Skeletal muscle tissue (tissue), 4 donors: ENCODE measurements around the gene SPOP. TPM values are rescaled to one million over a fixed set of nuclear protein-coding genes. Genes with fewer than 3 reads are reported as not detected.
"Not testable (repeated sequence)": the region's sequence is repeated elsewhere in the genome, so short reads cannot be mapped to it uniquely, and the experiment has no call there.

ENCODE experiments used
- H3K27ac ChIP-seq: one replicate; pipeline ENCODE4 v1.7.0; 2013; ENCODE audit warnings: mild to moderate bottlenecking, low read depth, low read length, inconsistent platforms
- H3K27me3 ChIP-seq, 3 donors: one replicate each; pipeline ENCODE4 v1.7.0; 2013; ENCODE audit warnings: low read length in 3 of 3; ENCODE audit not compliant: control insufficient read depth in 3 of 3, insufficient read depth in 3 of 3
- H3K36me3 ChIP-seq, 3 donors: one replicate each; pipeline ENCODE4 v1.7.0; 2013; ENCODE audit warnings: low read length in 3 of 3; ENCODE audit not compliant: control insufficient read depth in 3 of 3, insufficient read depth in 3 of 3
- H3K4me1 ChIP-seq, 3 donors: one replicate each; pipeline ENCODE4 v1.7.0; 2013; ENCODE audit warnings: low read length in 3 of 3, mild to moderate bottlenecking in 3 of 3; ENCODE audit not compliant: control insufficient read depth in 3 of 3, insufficient read depth in 3 of 3
- H3K4me3 ChIP-seq, 3 donors: one replicate each; pipeline ENCODE4 v1.7.0; 2013; ENCODE audit warnings: low read length in 3 of 3
- H3K9ac ChIP-seq, 3 donors: one replicate each; pipeline ENCODE4 v1.7.0; 2013; ENCODE audit warnings: low read length in 3 of 3, mild to moderate bottlenecking in 3 of 3, moderate library complexity in 2 of 3, low read depth in 1 of 3
- H3K9me3 ChIP-seq, 3 donors: one replicate each; pipeline ENCODE4 v1.7.0; 2013; ENCODE audit warnings: low read length in 3 of 3; ENCODE audit not compliant: control insufficient read depth in 3 of 3
- total RNA-seq: library from RNA; depleted of rRNA; stranded (reverse); fragments of >200 nt; gene quantifications from one replicate; pipeline ENCODE4 v1.2.3, GENCODE V29; 2014
- donor health status: Osteomylitis.

Gene SPOP
- total RNA-seq, 1 donor from 2014 or later: 61.6 TPM

GRCh38 chr17:49571764-49572163 lies 106.1 kb downstream of the SPOP start:
- no peak overlapping the region for H3K4me3 ChIP-seq
- peaks cover 0 to 1% (median 0%) of the 10 kb centered on the region in 3 donors for H3K27me3 ChIP-seq
- no peaks in the 10 kb centered on the region for H3K36me3 ChIP-seq
- no peaks in the 10 kb centered on the region for H3K9me3 ChIP-seq
- H3K9ac ChIP-seq: no peak overlapping the region
- H3K27ac ChIP-seq: no peak overlapping the region
- H3K4me1 ChIP-seq: peaks cover 17 to 42% (median 25%) of the 10 kb centered on the region in 3 donors

GRCh38 chr17:49571283-49571682 lies 106.6 kb downstream of the SPOP start:
- H3K36me3 ChIP-seq: no peaks in the 10 kb centered on the region
- no peak overlapping the region for H3K4me3 ChIP-seq
- H3K9me3 ChIP-seq: no peaks in the 10 kb centered on the region
- no peak overlapping the region for H3K9ac ChIP-seq
- no peak overlapping the region for H3K27ac ChIP-seq
- peaks cover 20 to 43% (median 28%) of the 10 kb centered on the region in 3 donors for H3K4me1 ChIP-seq
- peaks cover 0 to 3% (median 0%) of the 10 kb centered on the region in 3 donors for H3K27me3 ChIP-seq

GRCh38 chr17:49570540-49571242 lies 107.2 kb downstream of the SPOP start:
- Histone ChIP-seq H3K36me3 (no peaks in the 10 kb centered on the region), H3K27me3 (peaks cover 0 to 3% (median 0%) of the 10 kb centered on the region in 3 donors), H3K4me1 (peaks cover 20 to 43% (median 30%) of the 10 kb centered on the region in 3 donors), H3K9ac (peak overlapping the region in 1 of 3 donors; percentile 64), H3K4me3 (no peak overlapping the region), H3K9me3 (no peaks in the 10 kb centered on the region), H3K27ac (no peak overlapping the region)

- not testable (repeated sequence) for H3K9me3 ChIP-seq, H3K27me3 ChIP-seq, H3K36me3 ChIP-seq
- peaks cover 20 to 33% (median 33%) of the 10 kb centered on the region in 3 donors for H3K4me1 ChIP-seq
- peak overlapping the region in 1 of 3 donors; percentile 90 for H3K4me3 ChIP-seq
- peak overlapping the region; percentile 86 for H3K27ac ChIP-seq
- peak overlapping the region in 2 of 3 donors; percentile 71 to 86 for H3K9ac ChIP-seq
These were observed 109.2 kb downstream of the SPOP start for GRCh38 chr17:49568695-49569047.

- Histone ChIP-seq H3K9ac (peak overlapping the region; percentile 71 to 86 (median 73)), H3K4me3 (peak overlapping the region; percentile 57 to 90 (median 82)), H3K27me3 (peaks cover 0 to 3% (median 0%) of the 10 kb centered on the region in 3 donors)
These were observed 109.8 kb downstream of the SPOP start for GRCh38 chr17:49567871-49568694.

GRCh38 chr17:49567104-49567521 lies 110.8 kb downstream of the SPOP start:
- H3K4me1 ChIP-seq: peaks cover 20 to 33% (median 33%) of the 10 kb centered on the region in 3 donors
- no peak overlapping the region for H3K4me3 ChIP-seq
- H3K36me3 ChIP-seq: no peaks in the 10 kb centered on the region
- peaks cover 0 to 3% (median 0%) of the 10 kb centered on the region in 3 donors for H3K27me3 ChIP-seq
- H3K27ac ChIP-seq: no peak overlapping the region
- H3K9me3 ChIP-seq: no peaks in the 10 kb centered on the region
- H3K9ac ChIP-seq: peak overlapping the region in 1 of 3 donors; percentile 8

More at GRCh38 chr17:49567871-49568694, 109.8 kb downstream of the SPOP start:
- no peaks in the 10 kb centered on the region for H3K36me3 ChIP-seq
- H3K4me1 ChIP-seq: peaks cover 20 to 33% (median 33%) of the 10 kb centered on the region in 3 donors
- H3K9me3 ChIP-seq: no peaks in the 10 kb centered on the region
- H3K27ac ChIP-seq: peak overlapping the region; percentile 86

- no peak overlapping the region for H3K4me3 ChIP-seq
- H3K9ac ChIP-seq: peak overlapping the region in 1 of 3 donors; percentile 8
- H3K4me1 ChIP-seq: peaks cover 20 to 33% (median 33%) of the 10 kb centered on the region in 3 donors
- H3K27ac ChIP-seq: no peak overlapping the region
- peaks cover 0 to 3% (median 0%) of the 10 kb centered on the region in 3 donors for H3K27me3 ChIP-seq
- no peaks in the 10 kb centered on the region for H3K9me3 ChIP-seq
- no peaks in the 10 kb centered on the region for H3K36me3 ChIP-seq
These were observed 111.2 kb downstream of the SPOP start for GRCh38 chr17:49566668-49567071.

- peak overlapping the region; percentile 46 for H3K27ac ChIP-seq
These were observed 111.9 kb downstream of the SPOP start for GRCh38 chr17:49565948-49566491.

GRCh38 chr17:49564638-49565037 lies 113.3 kb downstream of the SPOP start:
- H3K9me3 ChIP-seq: no peaks in the 10 kb centered on the region
- H3K4me3 ChIP-seq: no peak overlapping the region
- no peak overlapping the region for H3K27ac ChIP-seq
- peaks cover 0 to 3% (median 0%) of the 10 kb centered on the region in 3 donors for H3K27me3 ChIP-seq
- no peaks in the 10 kb centered on the region for H3K36me3 ChIP-seq
- no peak overlapping the region for H3K9ac ChIP-seq
- H3K4me1 ChIP-seq: peaks cover 16 to 30% (median 30%) of the 10 kb centered on the region in 3 donors

More at GRCh38 chr17:49565948-49566491, 111.9 kb downstream of the SPOP start:
- Histone ChIP-seq H3K9ac (peak overlapping the region; percentile 33 to 74 (median 65)), H3K4me3 (peak overlapping the region in 2 of 3 donors; percentile 35 to 56), H3K27me3 (peaks cover 0 to 3% (median 0%) of the 10 kb centered on the region in 3 donors), H3K36me3 (no peaks in the 10 kb centered on the region), H3K4me1 (peaks cover 20 to 33% (median 33%) of the 10 kb centered on the region in 3 donors), H3K9me3 (no peaks in the 10 kb centered on the region)
